Measurements from ENCODE around the gene C1QTNF3. TPM values are rescaled to one million over a fixed set of nuclear protein-coding genes. Genes with fewer than 3 reads are reported as not detected.

Gene C1QTNF3
- total RNA-seq, 1 donor from 2014 or later: 2.8 TPM

DNA sequence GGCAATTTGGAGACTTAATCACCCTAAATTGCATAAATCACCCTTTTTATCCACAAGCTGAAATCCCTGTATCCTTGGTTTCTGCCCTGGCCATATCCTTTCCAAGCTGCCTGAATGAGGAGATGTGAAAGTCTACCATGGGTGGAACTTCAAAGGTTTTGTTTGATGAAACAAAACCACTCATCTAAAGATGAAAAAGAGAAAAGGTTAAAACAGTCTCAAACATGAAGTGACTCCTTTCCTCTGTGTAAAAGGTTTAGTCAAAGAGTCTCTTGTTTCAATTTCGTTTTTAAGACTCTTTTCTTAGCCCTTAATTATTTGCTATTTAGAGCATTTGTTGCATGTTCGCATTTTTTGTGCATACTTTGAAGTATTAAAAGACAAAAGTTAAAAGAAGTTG is 69.7 kb downstream of the C1QTNF3 start:
- no peak for DNase-seq (ENCODE audit: low spot score)
- intact Hi-C loops (cut with DNase I): no loop called here

DNA sequence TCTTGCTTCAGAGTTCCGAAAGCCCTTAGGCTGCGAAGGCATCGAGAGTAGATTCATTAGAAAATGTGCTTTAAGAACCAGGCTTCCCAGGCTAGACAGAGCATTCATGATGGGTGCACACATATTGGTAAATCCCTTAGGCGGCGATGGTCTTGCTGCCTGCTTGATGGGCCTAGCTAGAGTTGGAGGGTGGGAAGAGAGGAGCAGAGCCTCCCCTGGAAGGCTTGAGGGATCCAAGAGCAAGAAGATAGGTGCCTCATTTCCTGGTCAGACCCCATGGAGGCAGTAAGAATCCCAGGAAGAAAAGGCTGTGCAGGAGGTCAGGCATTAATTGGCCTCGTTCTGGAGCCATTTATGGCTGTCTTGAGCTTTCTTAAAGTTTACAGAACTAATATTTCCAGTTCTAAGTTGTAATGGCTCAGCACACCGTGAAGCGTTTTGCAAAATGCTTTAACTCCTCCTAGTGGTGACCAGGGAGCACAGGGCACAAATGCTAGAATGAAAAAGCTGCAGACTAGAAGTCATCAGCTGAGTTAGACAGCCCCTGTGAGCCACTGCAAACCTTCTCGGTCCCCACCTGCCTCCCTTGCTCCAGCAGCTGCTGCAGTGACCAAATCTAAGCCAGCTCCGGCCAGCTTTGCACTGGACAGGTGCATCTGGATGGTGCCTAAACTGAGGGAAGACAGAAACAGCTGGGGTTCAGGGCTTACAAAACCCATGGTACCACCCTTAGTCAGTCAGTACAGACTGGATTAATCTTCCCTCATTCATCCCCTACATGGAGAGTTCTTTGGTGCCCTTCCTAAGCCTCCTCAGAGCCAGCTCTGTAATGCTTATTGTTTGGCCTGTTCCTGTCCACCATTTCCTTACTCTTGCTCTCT is 73.2 kb downstream of the C1QTNF3 start:
- DNase-seq (ENCODE audit: low spot score): no peak
- intact Hi-C loops (cut with DNase I): loop anchor here (5.0 kb wide), 1 partner anchor 533 kb away; no protein-coding TSS in a partner anchor

DNA sequence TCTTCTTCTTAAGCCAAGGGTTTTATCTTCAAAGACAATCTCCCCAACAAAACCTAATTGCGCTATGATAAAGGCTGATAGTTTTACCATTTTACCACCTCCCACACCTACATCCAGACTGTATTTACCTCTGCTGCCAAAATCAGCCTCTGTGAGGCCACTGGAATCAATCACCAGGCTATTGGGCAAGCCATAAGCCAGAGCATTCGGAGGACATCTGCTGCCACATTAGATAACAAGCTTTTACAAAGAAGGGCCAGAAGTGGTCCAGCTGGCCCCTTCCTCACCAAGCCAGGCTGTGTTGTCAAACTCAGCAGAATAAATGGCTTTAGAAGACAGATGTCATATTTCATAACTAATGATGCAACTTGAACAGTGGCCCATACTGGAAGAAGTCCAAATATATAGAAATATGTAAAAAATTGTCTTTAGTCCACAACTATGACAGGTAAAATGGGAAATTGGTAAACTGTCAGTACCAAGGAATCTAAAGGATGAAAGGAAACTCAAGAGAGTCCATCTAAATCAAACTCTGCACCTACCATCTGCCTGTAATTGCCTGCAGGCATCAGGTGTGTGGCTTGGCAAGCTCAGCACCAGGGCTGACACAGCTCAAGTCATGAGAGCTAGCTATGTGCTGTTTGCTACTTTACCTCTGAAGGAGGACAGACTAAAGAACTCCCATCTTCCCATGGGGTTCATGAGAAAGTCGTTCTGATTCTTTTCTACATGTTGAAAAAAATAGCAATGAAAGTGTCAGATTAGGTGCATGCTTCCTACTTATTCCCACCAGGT is 74.6 kb downstream of the C1QTNF3 start:
- intact Hi-C loops (cut with DNase I): loop anchor here (5.0 kb wide), 1 partner anchor 531 kb away; no protein-coding TSS in a partner anchor
- DNase-seq (ENCODE audit: low spot score): no peak

Other genes starting within 250 kb of the C1QTNF3 start
- gene ADAMTS12, start 151.2 kb downstream of the C1QTNF3 start, total RNA-seq: 2.8 TPM
- not detected for gene RXFP3, start 106.8 kb downstream of the C1QTNF3 start, total RNA-seq
- gene SLC45A2, start 58.5 kb downstream of the C1QTNF3 start, total RNA-seq: 0.16 TPM
- gene AMACR, start 35.2 kb downstream of the C1QTNF3 start, total RNA-seq: 7.9 TPM

Measured in cardiac septum (tissue), 1 donor.